ENCODE measurements around the gene LMBR1L. TPM values are rescaled to one million over a fixed set of nuclear protein-coding genes. Genes with fewer than 3 reads are reported as not detected.
A peak's percentile ranks its signal among the peaks of the same experiment; 100 is the strongest.
"Not testable (repeated sequence)": the region's sequence is repeated elsewhere in the genome, so short reads cannot be mapped to it uniquely, and the experiment has no call there.

Gene LMBR1L
- total RNA-seq, 1 experiment from 2014 or later: 10.6 TPM

DNA sequence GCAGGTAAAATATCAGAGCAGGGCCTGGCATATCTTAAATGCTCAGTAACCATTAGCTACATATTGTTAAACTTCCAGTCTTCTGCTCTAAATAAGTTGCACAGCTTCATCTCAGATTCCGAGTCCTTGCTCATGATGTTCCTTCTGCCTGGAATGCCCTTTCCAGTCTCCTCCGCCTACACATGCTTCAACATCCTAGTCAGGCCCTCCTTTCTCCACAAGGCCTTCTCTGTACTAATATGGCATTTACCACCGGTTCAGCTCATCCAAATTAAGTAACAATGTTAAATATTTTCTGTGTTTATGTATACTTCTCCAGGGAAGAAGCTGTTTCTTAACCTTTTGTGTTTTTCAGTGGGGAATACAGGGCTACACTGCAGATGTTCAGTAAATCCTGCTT is 24.5 kb downstream of the LMBR1L start:
- DNase-seq (ENCODE audit: low spot score): no peak

DNA sequence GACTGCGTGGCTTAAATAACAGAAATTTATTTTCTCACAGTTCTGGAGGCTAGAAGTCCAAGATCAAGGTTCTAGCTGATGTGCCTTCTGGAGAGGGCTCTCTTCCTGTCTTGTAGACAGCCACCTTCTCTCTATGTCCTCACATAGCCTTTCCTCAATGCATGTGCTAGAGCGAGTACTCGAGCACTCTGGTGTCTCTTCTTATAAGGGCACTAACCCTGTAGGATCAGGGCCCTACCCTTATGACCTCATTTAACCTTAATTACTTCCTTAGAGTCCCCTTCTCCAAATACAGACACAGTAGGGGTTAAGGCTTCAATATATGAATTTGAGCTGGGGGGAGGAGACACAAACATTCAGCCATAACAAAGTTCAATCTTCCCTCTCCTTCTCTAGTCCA is 26.2 kb downstream of the LMBR1L start:
- DNase-seq (ENCODE audit: low spot score): no peak

DNA sequence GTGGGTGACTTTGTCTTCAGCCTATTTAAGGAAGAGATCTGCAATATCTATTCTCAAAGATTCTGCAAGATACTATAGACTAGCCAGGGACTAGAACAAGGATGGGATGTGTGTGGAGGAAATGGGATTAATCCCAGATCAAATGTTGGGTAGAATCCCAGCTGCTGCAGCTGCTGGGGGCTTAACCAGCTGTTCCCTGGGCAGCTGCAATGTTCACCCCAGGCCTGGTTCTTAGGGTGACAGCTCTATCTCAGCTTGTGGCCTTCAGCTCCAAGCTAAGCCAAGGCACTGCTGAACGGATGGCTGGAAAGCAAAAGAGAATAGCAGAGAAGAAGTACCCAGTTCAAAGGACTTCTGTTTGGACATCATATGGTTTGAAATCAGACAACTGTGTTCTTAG is 30.9 kb downstream of the LMBR1L start:
- DNase-seq (ENCODE audit: low spot score): no peak

DNA sequence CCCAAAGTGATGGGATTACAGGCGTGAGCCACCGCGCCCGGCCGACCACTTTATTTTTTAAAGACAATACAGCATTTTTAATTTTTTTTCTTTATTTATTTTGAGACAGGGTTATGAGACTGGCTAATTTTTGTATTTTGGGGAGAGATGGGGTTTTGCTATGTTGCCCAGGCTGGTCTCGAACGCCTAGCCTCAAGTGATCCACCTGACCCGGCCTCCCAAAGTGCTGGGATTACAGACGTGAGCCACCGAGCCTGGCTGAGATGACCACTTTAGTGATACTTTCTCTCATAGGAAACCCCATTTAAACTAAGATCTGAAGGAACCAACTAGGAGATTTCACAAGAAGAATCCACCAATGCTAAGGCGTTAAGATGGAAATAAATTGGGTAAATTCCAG is 39.7 kb downstream of the LMBR1L start:
- DNase-seq (ENCODE audit: low spot score): no peak

DNA sequence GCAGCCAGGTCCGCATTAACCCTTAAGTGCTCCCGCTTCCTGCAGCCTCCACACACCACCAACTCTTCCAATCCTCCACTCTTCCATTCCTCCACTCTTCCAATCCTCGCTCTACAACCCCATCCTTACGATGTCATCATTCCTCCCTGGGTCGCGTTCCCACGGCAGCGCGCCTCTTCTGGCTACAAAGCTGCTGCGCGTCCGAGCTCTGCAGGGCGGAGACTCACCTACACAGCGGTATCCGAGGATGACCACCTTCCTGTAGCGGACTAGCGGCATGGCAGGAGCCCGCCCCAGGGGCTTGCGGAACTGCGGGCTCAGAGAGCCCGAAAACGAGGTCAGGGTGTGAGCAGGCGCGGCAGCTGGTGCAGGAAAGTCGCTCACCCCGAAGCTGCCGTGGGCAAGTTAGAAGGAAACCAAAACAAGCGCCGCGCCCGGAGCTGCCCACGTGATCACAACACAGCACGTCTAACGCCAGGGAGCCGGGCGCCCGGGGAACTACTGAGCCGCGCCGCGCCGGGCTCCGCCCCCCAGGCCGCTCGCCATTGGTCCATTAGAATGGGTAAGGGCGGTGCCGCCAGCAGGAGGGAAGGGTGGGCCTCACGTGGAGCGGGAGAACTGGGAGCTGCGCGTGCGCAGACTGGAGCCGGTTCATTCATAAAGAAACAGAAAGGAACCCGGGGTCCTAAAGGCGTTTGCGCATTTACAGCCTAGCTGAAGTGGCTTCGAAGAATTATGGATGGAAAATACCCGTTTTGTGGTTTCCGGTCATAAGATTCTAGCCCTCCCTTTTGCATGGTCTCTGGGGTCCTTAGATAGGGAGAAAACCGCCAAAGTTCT is 40.9 kb downstream of the LMBR1L start, which contains the start of gene RHEBL1:
RHEBL1 (minus strand) TSS at position 473 of the 840 bp plus-strand sequence; CDS start at position 279, 194 bp downstream.
- DNase-seq (ENCODE audit: low spot score): peak; percentile 96

DNA sequence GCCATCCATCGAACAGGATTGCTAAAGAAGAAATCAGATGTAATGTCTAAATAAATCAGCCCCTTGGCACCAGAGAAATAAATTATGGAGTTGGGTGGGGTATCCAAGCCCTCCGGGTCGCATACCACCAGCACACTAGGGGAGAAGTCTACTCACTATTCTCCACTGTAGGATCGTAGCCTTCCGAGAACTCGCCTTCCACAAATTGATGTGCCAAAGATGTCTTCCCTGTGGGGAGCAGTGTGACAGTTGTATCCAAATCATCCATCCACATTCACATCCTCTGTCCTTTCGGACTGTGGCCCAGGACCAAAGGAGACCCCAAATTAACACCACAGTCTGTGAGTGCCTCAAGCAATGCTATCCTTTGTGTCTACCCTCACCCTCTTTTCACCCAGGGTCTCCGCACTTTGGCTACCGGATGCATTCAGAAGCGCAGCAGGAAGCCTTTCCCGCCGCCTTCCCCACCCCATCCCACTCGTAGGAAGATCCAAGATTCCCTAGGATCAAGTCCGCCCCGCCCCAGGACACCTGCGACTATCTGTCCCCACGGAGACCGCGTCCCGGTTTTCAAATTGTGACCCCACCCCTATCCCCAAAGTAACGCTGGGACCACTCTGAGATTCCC is 41.7 kb downstream of the LMBR1L start:
- no peak for DNase-seq (ENCODE audit: low spot score)

DNA sequence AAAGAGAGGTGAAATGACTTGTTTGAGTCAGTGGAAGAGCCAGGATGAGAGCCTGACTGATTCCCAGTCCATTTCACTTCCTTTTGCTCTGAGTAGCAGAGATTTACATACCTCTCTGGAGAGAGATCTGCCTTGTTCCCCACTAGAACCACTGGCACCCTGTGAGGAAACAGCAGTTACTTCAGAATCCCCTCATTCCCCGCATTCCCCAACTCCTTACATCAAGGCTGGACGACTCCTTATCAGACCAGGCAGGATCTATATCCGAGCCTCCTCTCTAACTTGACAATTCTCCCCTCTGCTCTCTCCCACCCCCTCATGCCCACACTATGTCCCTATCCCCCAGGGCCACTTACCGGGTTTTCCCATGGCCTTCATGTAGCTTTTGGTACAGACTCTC is 44.5 kb downstream of the LMBR1L start:
- DNase-seq (ENCODE audit: low spot score): no peak

DNA sequence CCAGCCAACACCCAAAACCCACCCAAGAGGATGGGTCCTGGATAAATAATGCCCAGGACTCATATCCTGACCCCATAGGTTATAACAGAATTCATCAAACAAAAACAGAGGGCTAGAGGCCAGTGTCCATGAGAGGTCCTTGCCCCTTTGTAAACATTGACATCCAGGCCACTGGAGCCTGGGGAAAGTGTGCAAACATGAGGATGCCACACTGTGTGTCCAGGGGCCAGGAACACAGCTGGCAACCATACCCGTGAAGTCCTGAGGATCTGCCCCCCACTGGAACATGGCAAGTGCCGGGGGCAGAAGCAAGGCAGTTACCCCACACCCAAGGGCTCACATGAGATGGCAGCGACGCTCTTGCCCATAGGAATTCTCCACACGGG is 45.9 kb downstream of the LMBR1L start:
- DNase-seq (ENCODE audit: low spot score): no peak

DNA sequence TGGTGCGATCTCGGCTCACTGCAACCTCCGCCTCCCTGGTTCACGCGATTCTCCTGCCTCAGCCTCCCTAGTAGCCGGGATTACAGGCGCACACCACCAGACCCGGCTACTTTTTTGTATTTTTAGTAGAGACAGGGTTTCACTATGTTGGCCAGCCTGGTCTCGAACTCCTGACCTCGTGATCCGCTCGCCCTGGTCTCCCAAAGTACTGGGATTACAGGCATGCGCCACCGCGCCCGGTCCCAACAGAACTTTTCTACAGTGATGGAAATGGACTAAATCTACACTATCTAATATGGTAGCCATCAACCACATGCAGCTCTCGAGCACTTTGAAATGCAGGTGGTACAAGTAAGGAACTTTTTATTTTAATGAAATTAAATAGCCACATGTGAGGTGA is 48.7 kb downstream of the LMBR1L start:
- not testable (repeated sequence) for DNase-seq (ENCODE audit: low spot score)

DNA sequence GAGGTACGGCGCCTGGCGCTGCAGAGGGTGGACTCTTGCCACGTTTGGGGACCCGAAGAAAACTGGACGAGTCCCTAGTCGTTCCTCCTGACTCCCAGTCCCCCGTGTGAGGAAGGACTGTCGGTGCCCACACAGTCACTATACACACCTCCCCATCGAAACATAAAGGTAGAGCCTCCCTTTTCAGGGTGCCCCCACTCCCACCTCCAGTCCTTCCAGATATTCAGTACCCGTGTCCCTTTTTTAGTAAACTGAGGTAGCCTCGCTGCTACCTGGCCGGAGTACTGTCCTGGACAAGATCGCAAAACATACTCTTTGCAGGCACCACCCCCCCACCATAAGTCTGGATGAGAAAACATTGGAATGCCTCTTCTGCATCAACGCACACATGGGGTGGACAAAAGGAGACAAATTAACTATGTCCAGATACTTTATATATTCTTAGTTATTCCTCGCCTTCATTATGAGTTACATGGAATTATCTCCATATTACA is 49.4 kb downstream of the LMBR1L start:
- DNase-seq (ENCODE audit: low spot score): no peak

DNA sequence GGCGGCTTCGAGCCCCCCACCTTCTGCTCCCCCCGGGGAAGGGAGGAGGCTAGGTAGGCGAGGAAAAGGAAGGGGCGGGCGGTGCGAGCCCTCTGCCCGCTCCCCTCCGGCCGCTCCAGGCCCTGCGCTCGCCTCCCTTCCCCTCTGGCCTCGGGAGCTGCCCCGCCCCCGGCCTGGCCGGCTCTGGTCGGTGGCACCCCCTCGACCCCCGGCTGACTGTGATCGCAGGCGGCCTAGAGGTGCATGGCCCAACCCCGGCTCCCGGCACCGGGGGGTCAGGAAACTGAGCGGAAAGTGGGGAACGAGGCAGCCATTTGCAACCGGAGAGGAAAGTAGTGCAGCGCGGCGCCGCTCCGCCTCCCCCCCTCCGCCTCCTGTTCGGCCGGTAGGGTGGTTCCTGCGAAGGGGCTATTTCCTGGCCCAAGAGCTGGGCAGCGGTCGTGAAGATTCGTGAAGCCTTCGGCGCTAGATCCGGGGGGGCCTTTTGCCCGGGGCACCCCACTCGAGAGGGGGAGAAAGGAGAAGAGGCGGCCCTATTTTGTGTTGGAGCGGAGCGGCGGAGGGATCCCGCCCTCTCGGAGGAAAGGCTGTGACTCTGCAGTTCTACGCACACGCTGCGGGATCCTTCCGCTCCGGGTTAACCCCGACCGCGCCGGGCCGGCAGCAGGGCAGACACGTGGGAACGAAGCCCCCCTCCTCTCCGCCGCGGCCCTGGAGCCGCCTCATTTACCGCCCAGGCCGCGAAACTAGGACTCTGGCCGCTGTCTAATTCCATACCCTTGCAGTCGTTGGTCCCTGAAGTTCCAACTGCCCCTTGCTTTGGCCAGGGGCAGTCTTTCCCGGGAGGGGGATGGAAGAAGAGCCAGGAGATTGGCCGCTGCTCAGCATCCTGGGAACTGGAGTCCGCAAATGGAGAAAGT is 50.1 kb downstream of the LMBR1L start, which contains the start of gene KMT2D:
KMT2D (minus strand) TSS at position 558 of the 920 bp plus-strand sequence. CDS start 5,470 bp downstream, outside the sequence.
- peak; percentile 89 for DNase-seq (ENCODE audit: low spot score)

DNA sequence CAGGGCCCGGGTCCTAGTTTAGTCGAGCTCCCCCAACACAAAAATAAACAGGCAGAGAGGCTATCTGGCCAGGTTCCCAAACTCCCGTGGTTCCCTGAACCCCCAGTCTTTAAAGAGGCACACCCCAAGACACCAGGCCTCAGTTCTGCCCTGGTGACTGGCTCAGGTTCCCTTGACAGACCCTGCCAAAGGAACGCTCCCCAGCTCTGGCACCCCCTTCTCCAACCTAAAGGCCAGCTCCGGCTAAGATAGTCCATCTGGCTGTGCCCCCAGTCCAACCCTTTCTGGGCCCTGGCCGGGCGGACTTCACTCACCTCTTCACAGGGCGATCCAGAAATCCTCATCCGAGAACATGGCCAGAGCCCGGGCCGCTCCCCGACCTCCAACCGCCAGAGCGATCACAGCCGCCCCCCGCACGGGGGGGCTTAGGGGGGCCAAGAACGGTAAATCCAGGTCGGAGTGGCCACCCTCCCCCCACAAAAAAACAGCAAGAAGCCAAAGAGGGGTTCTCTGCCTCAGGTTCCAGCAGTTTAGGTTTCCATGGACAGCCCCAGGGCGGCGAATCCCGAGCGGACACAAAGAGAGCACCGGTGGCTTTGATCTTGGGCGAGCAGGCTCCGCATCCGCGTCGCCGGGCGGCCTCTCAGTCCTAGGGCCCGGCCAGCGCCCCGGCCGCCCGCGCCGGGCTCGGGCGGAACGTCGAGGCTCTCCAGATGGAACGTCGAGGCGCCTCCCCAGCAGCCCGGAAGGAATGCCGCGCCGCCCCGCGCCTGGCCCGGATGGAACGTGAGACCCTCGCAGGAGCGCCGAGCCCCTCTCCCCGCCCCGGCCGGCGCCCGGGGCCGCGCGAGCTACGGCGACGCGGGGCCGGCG is 51.1 kb downstream of the LMBR1L start:
- no peak for DNase-seq (ENCODE audit: low spot score)

DNA sequence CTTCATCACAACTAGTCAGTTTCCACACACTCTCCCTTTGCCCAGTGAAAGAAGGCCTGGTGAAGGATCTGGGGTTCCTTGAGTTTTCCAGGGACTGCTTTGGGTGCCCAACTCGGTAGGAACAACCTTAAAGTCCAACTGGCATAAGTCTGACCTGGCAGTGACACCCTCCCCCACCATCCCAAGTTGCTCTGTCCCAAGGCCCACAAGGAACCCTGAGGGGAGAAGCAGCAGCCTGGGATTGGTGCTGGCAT is 51.7 kb downstream of the LMBR1L start:
- no peak for DNase-seq (ENCODE audit: low spot score)

DNA sequence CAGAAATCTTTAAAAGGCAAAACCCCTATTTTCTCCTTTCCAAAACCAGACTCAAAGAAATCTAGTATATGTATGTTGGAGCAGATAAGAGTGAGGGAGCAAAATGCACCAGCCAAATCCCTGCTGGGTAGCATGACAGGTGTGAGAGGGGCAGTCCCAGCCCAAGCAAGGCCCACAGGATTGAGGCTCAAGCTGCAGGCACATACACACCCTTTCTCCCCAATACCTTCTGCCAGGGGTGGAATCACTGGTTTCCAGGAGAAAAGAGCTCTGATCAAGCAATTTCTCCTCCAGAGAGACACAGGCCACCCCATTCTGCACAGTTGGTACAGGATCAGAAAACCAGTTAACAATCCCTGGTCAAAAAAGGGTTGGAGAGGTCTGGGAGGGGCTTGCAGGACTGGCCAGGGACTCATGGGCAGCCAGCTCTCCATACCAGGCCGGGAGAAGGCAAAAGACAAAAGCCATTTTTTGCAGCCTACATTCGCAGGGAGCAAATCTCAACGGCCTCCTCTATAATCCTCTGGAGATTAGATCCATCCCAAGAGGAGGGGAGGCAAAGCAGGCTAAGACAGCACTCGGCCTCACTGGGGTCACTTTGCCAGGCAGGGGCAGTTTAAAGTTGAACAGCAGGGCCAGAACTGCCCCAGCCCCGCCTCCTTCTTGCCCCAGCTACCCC is 52.1 kb downstream of the LMBR1L start:
- no peak for DNase-seq (ENCODE audit: low spot score)

DNA sequence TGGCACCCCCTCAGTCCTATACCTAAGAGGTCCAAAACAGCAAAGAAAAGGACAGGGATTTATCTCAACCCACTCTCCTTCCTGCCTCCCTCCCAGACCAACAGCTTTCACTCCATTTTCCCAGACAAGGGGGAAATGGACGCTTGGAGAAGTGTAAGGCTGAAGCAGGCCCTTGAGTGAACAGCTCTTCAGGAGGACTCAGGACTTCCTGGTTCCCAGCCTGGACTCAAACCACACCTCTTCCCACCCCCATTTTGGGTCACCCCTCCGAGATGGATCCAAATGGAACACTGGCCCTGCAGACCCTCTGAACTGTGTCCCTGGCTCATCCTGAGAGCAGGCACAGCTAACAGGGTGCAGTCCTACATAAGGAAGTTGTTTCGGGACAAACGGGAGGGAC is 52.8 kb downstream of the LMBR1L start:
- no peak for DNase-seq (ENCODE audit: low spot score)

DNA sequence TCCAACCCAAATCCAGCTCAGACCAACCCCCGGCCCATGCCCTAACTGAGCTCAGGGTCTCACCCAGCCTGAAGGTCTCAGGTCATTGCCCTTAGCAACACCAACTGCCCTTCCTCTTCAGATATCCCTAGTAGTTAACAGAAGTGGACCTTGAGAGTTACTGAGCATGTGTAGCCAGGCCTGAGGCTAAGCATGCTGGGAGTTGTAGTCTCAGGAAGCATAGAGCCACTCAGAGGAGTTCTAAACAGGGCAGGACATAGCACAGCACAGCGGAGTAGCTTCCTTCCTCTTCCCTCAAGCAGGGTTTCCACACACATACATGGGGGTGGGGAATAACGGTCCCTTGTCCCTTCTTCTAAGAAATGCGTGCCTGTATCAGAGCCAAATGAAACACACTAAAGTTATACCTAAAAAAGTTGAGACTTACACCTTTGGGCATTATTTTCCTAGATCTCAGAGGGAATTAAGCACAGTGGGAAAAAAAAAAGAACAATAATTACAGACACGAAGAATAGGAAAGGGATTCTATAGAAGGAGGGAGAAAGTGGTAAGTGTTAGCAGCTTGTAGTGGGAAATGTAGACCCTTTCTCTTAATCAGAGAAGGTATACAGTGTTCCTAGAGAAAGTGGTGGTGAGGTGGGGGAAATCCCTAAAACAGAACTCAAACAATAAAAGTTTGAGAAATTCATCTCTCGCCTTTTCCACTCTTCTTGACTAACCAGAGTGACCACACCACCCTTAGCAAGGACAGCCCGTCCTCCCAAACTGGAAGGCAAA is 54.5 kb downstream of the LMBR1L start:
- DNase-seq (ENCODE audit: low spot score): peak; percentile 31

DNA sequence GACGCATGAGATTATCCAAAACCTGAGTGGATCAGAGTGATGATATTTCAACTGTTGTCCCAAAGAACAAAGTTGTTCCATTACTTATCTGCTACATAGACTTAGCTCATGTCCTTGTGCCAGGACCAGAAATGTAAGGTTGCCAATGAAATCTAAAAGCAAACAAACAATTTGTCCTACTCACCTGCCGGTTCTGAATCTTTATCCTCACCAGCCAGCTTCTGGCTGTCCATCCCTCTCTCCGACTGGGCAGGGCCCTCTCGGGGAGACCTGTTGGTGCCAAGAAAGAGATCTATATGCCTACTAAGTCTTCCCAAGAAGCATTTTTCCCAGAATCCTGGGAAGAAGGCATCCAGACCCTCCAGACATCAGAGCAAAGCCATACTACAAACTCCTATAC is 55.6 kb downstream of the LMBR1L start:
- no peak for DNase-seq (ENCODE audit: low spot score)

DNA sequence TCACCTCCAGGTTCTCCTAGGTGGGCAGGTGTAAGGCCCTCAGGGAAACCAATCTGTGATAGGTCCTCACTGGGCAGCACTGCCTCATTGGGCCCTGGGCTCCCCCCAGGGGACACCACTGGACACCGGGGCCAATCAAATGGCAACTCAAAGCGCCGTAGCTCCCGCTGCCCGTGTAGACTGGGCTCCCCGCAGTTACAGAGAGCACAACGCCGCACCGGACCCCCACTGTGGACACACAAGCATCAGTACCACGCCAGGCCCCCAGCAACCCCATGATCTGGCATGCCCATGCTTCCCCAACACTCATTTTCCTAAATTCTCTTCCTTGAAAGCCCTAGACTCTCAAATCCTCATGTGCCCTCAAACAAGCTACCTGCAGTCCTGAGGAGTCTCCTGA is 56.1 kb downstream of the LMBR1L start:
- DNase-seq (ENCODE audit: low spot score): no peak

DNA sequence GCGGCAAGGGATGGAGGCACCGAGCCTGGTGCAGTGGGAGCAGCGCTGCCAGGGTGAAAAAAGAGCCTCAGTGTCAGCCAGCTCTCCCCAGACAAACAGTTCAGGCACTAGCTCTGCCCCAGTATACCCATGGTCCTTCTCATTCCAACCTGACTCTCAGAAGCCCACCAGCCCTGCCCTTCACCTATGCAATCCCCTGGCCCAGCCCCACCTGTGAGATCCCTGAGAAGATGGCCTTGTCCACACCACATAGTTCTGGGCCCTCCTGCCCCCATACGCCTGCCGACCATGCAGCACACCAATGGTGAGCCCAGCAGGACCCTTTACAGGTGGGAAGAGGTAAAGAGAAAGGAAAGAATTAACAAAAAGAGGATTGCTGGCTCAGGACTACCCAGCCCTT is 56.6 kb downstream of the LMBR1L start:
- no peak for DNase-seq (ENCODE audit: low spot score)
